Measurements from ENCODE around the gene SPATA31D1. TPM values are rescaled to one million over a fixed set of nuclear protein-coding genes. Genes with fewer than 3 reads are reported as not detected.

Gene SPATA31D1
- total and polyA plus RNA-seq, 2 experiments from 2014 or later, result not detected

DNA sequence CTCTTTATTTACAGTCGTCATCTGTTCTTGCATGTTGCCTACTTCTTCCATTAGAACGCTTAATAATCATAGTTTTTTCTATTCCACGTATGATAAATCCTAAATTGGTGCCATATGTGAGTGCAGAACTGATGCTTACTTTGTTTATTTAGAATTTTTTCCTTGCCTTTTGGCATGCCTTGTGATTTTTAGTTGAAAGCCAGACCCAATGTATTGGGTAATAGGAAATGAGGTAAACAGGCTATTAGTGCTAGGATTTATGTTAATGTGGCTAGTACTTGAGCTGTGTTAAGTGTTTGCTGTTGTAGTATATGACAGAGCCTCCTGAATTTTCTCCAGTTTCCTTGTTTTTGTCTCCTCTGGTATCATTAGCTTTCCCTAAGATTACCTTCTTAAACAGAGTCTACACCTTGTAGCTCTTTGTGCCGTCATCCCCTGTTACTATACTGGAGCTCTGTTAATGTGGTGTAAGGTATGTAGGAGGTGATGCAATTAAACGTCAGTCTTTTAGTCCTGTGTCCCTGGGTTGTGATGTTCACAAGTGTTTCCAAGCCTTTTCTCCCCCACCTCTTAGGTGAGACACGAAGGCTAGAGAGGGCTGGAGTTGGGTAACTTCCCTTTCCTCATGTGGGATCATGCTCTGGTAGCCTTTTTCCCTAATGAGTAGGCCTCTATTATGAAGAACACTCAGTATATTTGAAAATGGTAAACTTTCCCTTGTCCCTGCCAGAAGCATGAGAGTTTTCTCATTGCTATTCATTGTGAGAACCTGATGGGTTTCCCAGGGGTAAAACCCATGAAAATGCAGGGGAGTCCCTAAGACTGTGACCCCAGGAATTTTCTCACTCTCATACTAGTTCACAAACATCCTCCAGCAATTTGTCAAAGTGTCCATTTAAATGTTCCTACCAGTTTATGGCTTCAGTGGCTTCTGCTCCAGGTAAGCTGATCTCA is 24.1 kb upstream of the SPATA31D1 start:
- H3K4me2 ChIP-seq (ENCODE audit: unreplicated experiment), result no peak overlapping the region
- H3K9me2 ChIP-seq (ENCODE audit: insufficient read depth), result no peaks in the 10 kb centered on the region
- H2AFZ ChIP-seq, result no peak overlapping the region
- 0 out of 2 replicates have a peak, but pooled peaks cover 8% of the 10 kb centered on the region for H3K4me1 ChIP-seq (ENCODE audit: insufficient read depth)
- no peak overlapping the region for H3K4me3 ChIP-seq
- no peaks in the 10 kb centered on the region for H3F3A ChIP-seq (ENCODE audit: insufficient read depth)
- 23 to 26% methylated on average over 6 of the region's 6 CpGs for WGBS, 2 experiments (ENCODE audit: low coverage in 1 of 2, low lambda C conversion rate in 2 of 2, missing lambda C conversion rate in 2 of 2)
- no peaks in the 10 kb centered on the region for H3K79me2 ChIP-seq (ENCODE audit: insufficient read depth)
- H3K9me3 ChIP-seq (ENCODE audit: low read depth), result no peaks in the 10 kb centered on the region
- TF ChIP-seq EZH2 (IDR thresholded peaks at IDR 0.05; ENCODE audit: insufficient read depth, poor library complexity, severe bottlenecking) (no peak), EZH2phosphoT487 (IDR thresholded peaks at IDR 0.05; ENCODE audit: insufficient read depth, low read depth) (no peak)
- peak; percentile 63 for DNase-seq
- no peak overlapping the region for H3K9ac ChIP-seq
- H3K27ac ChIP-seq, result no peak overlapping the region
- in situ Hi-C loops (cut with MboI), result no loop called here
- H3K36me3 ChIP-seq (ENCODE audit: low read depth), result no peaks in the 10 kb centered on the region
- no peaks in the 10 kb centered on the region for H4K20me1 ChIP-seq (ENCODE audit: insufficient read depth)
- H3K27me3 ChIP-seq (replicated peaks; ENCODE audit: insufficient read depth), result no peaks in the 10 kb centered on the region

DNA sequence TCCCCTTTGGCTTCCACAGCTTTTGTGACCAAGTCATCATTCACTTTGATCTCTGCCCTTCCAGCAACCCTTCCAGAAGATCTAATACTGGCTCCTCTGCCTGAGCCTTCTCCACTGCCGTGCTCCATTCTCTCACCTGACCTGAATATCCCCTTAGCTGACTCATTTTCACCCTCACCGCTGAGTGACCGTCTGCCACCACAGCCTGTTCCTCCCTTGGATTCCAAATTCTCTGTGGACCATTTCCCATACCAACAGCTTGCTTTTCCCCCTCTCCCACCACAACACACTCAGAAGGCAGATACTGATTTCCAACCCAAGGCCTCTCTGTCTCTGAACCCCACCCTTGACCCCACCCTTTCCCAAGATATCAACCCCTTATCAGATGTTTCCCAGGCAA is 20.5 kb upstream of the SPATA31D1 start:
- 0 out of 2 replicates have a peak, but pooled peaks cover 8% of the 10 kb centered on the region for H3K4me1 ChIP-seq (ENCODE audit: insufficient read depth)
- H2AFZ ChIP-seq, result no peak overlapping the region
- no peak for TF ChIP-seq EZH2 (IDR thresholded peaks at IDR 0.05; ENCODE audit: insufficient read depth, poor library complexity, severe bottlenecking)
- TF ChIP-seq EZH2phosphoT487 (IDR thresholded peaks at IDR 0.05; ENCODE audit: insufficient read depth, low read depth), result no peak
- no peaks in the 10 kb centered on the region for H4K20me1 ChIP-seq (ENCODE audit: insufficient read depth)
- no peak overlapping the region for H3K4me3 ChIP-seq
- no peaks in the 10 kb centered on the region for H3K9me3 ChIP-seq (ENCODE audit: low read depth)
- 72 to 78% methylated on average over 3 of the region's 3 CpGs for WGBS, 2 experiments (ENCODE audit: low coverage in 1 of 2, low lambda C conversion rate in 2 of 2, missing lambda C conversion rate in 2 of 2)
- H3K4me2 ChIP-seq (ENCODE audit: unreplicated experiment), result no peak overlapping the region
- H3K9ac ChIP-seq, result no peak overlapping the region
- no peaks in the 10 kb centered on the region for H3K79me2 ChIP-seq (ENCODE audit: insufficient read depth)
- in situ Hi-C loops (cut with MboI), result no loop called here
- no peak overlapping the region for H3K27ac ChIP-seq
- no peak for DNase-seq
- no peaks in the 10 kb centered on the region for H3K9me2 ChIP-seq (ENCODE audit: insufficient read depth)
- no peaks in the 10 kb centered on the region for H3F3A ChIP-seq (ENCODE audit: insufficient read depth)
- H3K27me3 ChIP-seq (replicated peaks; ENCODE audit: insufficient read depth), result no peaks in the 10 kb centered on the region; the same call in 1 of the 2 replicates
- H3K36me3 ChIP-seq (ENCODE audit: low read depth), result no peaks in the 10 kb centered on the region

DNA sequence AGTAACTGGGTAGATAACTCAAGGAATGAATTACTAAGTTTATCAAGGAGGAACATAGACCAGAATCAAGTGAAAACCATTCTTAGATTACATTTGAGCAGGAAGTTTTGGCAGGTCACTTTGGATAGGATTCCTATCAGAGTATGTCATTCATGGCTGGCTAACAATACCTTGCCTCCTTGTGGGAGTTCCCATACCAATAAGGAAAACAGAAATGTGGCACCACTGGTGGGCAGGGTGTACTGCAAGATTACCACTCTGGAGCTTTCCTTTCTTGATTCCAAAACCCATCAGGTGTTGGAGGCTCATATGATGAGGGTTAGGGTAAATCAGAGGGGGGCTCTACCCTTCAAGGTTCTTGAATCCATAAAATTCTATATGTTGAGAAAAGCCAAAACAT is 18.6 kb upstream of the SPATA31D1 start:
- Histone ChIP-seq H3K4me2 (ENCODE audit: unreplicated experiment) (no peak overlapping the region), H3K27ac (no peak overlapping the region), H3K27me3 (replicated peaks; ENCODE audit: insufficient read depth) (no peaks in the 10 kb centered on the region; the same call in 1 of the 2 replicates), H3K9me2 (ENCODE audit: insufficient read depth) (no peaks in the 10 kb centered on the region), H3F3A (ENCODE audit: insufficient read depth) (no peaks in the 10 kb centered on the region), H3K4me1 (ENCODE audit: insufficient read depth) (no peaks in the 10 kb centered on the region), H3K9ac (no peak overlapping the region), H3K79me2 (ENCODE audit: insufficient read depth) (no peaks in the 10 kb centered on the region), H2AFZ (no peak overlapping the region), H4K20me1 (ENCODE audit: insufficient read depth) (no peaks in the 10 kb centered on the region), H3K9me3 (ENCODE audit: low read depth) (no peaks in the 10 kb centered on the region), H3K4me3 (no peak overlapping the region), H3K36me3 (ENCODE audit: low read depth) (no peaks in the 10 kb centered on the region)
- in situ Hi-C loops (cut with MboI), result no loop called here
- peak; percentile 33 for DNase-seq
- TF ChIP-seq EZH2phosphoT487 (IDR thresholded peaks at IDR 0.05; ENCODE audit: insufficient read depth, low read depth) (no peak), EZH2 (IDR thresholded peaks at IDR 0.05; ENCODE audit: insufficient read depth, poor library complexity, severe bottlenecking) (no peak)

DNA sequence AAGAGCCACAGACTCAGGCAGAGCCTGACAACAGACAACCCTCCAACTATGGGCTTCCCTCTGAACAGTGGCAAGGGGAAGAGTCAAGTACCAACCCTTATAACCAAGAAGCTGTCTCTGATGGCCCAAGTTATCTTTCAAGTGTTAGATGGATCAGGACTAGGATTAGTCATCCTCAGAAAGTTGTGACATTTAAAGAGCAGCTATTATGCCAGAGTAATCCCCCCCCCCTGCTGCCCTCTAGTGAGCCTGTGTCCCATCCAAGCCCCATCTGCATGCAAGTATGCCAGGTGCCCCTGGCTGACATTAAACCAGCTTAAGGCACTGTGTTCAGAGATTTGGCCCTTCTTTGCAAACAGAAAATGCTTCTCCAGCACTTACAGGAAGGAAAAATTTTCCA is 16.8 kb upstream of the SPATA31D1 start:
- no peak overlapping the region for H2AFZ ChIP-seq
- H3K4me2 ChIP-seq (ENCODE audit: unreplicated experiment), result no peak overlapping the region
- no peaks in the 10 kb centered on the region for H4K20me1 ChIP-seq (ENCODE audit: insufficient read depth)
- H3K4me1 ChIP-seq (ENCODE audit: insufficient read depth), result no peaks in the 10 kb centered on the region
- DNase-seq, result no peak
- no peaks in the 10 kb centered on the region for H3K36me3 ChIP-seq (ENCODE audit: low read depth)
- in situ Hi-C loops (cut with MboI), result no loop called here
- no peak overlapping the region for H3K27ac ChIP-seq
- H3K79me2 ChIP-seq (ENCODE audit: insufficient read depth), result no peaks in the 10 kb centered on the region
- TF ChIP-seq EZH2 (IDR thresholded peaks at IDR 0.05; ENCODE audit: insufficient read depth, poor library complexity, severe bottlenecking) (no peak), EZH2phosphoT487 (IDR thresholded peaks at IDR 0.05; ENCODE audit: insufficient read depth, low read depth) (no peak)
- H3K9me2 ChIP-seq (ENCODE audit: insufficient read depth), result no peaks in the 10 kb centered on the region
- H3F3A ChIP-seq (ENCODE audit: insufficient read depth), result no peaks in the 10 kb centered on the region
- no peak overlapping the region for H3K4me3 ChIP-seq
- H3K27me3 ChIP-seq (replicated peaks; ENCODE audit: insufficient read depth), result no peaks in the 10 kb centered on the region; the same call in 1 of the 2 replicates
- H3K9ac ChIP-seq, result no peak overlapping the region
- no peaks in the 10 kb centered on the region for H3K9me3 ChIP-seq (ENCODE audit: low read depth)
